ENCODE results near the gene ATP1A3.
"Not testable (repeated sequence)": the region's sequence is repeated elsewhere in the genome, so short reads cannot be mapped to it uniquely, and the experiment has no call there.

The ATP1A3 gene

DNA sequence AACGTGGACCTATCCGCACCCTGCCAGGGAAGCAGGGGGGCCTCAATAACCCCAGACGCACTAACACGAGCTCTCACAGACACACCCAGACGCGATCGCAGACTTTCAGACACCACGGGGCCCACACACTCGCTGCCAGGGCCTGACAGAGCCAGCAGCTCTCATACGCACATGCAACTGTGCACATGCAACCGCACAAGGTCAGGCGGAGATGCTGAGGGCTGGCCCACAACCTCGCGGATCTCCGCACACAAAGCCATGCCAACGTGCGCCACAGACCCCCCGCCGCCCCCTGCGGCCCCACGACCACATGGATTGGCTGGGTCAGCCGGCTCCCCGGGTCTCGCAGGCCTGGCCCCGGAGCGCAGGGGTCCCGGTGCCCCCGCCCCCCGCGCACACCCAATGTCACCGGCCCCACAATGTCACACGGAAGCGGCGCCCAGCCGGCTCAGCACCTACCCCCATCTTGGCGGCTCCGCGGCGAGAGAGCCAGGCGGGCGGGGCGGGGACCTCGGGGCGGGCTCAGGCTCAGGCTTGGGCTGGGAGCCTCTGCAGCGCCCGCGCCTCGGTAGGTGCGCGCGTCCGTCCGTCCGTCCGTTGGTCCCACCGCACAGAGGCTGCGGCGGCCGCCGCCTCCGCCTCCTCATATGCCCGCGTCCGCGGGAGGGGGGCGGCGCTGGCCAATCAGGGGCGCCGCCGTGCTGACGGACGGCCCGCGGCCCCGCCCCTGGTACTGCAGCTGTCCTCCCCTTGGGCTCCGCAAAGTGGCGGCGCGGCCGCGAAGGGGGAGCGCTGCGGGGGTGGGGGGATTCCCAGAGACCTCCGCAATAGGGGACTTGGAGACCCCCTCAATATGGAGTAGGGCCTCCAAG lies at the start of gene ATP1A3:
Gene ATP1A3 (minus strand): TSS at position 619 of the 872 bp plus-strand sequence. CDS start 154 bp downstream, at position 465.
- in situ Hi-C loops (cut with MboI; ENCODE audit: low sequenced_read_pairs), result no loop called here

DNA sequence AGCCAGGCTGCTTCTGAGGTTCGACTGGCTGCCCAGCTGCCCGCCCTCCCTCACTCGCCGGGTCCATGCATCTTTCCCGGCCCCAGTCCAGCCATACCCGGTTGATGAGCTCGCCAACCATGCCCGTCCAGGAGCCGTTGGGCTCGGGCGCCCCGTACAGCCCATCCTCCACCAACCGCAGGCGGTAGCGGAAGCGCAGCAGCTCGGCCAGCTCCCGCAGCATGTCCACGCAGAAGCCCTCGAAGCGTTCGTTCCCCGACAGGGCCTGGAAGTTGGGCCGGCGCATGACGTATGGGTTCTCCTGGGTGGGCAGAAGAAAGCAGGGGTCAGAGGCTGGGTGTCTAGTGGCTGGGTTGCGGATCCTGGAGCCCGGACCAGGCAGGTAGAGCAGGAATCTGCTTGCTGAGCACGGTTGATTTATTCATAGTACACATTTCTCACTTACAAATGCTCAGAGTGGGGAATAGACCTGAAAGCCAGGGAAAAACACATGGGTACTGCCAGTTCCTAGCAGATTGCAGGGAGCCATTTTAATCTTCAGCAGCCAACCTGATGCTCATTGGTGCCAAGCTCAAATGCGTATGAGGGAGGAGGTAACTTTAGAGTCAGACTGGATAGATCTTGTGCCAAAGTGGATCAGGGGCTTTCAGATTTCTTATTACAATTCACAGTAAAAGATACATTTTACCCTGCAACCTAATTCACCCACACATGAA lies 48.6 kb upstream of the ATP1A3 start:
- in situ Hi-C loops (cut with MboI; ENCODE audit: low sequenced_read_pairs), result no loop called here

DNA sequence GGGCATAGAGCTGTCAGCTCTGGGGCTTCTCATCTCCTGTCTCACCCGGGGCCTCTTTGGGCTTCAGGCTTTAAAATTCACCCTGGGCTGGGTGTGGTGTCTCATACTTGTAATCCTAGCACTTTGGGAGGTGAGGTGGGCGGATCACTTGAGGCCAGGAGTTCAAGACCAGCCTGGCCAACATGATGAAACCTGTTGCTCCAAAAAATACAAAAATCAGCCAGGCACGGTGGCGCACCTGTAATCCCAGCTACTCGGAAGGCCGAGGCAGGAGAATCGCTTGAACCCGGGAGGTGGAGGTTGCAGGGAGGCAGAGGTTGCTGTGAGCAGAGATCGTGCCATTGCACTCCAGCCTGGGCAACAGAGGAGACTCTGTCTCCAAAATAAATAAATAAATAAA lies 46.5 kb upstream of the ATP1A3 start:
- in situ Hi-C loops (cut with MboI; ENCODE audit: low sequenced_read_pairs), result not testable (repeated sequence)

DNA sequence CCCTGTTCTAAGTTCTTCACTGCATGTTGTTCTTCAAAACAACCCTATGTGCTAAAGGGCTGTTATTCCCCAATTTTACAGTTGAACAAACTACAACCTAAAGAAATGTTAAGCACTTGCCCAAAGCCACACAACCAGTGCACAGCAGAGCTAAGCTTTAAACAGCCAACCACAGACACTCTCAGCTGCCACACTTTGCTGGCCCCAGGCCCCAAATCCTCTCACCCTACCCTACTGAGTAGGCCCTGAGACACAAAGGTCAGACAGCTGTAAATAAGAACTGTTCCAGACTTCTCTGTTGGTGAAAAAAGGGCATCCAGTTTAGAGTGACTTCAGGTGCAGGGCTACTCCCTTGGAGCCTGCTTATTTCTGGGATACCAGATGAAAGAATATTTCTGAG lies 46.0 kb upstream of the ATP1A3 start:
- in situ Hi-C loops (cut with MboI; ENCODE audit: low sequenced_read_pairs), result no loop called here

DNA sequence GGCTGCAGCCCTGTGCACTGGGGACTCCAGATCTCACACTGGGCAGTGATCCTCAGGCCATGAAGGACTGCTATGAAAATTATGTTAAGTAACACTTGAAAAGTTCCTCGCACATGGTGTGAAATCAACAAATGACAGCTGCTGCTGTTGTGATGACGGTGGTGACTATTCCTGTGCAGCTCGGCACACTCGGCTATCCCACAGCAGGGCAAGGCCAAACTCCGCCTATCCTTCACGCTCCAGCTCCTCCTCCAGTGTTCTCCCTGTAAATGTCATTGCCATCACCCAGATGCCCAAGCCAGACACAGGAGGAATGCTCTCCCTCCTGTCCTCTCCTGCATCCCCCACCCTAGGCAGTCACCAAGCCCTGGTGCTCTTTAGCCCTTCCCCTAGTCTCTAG lies 44.6 kb upstream of the ATP1A3 start:
- in situ Hi-C loops (cut with MboI; ENCODE audit: low sequenced_read_pairs), result no loop called here

DNA sequence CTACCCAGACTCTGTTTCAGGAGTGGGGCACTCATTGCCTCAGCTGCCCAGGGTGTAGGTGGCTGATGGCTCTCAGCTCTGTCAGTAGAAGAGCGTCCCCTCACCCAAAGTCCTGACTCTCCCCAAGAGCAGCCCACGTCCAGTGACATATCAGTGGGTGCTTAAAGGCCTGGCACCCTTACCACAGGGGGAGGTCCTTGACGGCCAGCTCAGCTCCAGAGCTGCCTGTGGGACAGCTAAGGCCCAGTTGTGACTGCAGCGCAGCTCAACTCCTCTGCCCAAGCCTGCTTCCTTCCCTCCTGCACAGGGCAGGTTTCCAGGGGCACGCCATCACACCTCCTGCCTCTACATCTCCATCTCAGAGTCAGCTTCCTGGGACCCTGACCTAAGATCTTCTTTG lies 43.6 kb upstream of the ATP1A3 start:
- in situ Hi-C loops (cut with MboI; ENCODE audit: low sequenced_read_pairs), result no loop called here

DNA sequence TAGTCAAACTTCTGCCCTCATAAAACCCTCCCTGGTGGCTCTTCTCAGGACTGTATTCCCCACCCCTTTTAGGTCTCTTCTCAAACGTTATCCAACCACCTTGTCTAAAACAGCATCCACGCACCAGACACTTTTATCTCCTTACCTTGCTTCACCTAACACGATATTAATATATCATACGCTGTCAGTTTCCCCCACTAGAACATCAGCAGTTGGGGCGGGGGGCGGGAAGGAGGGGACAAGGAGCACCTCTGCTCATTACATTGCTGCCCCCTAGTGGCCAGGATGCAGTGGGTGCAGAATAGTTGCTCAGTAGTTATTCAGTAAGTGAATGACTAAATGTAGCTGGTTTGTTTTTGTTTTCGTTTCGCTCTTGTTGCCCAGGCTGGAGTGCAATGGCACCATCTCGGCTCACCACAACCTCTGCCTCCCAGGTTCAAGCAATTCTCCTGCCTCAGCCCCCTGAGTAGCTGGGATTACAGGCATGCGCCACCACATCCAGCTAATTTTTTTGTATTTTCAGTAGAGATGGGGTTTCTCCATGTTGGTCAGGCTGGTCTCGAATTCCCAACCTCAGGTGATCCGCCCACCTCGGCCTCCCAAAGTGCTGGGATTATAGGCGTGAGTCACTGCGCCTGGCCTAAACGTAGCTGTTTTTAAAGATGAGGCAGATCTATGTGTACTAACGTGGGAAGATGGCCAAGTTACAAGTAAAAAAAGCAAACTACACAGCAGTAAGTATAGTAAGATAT lies 40.8 kb upstream of the ATP1A3 start:
- in situ Hi-C loops (cut with MboI; ENCODE audit: low sequenced_read_pairs), result not testable (repeated sequence)

DNA sequence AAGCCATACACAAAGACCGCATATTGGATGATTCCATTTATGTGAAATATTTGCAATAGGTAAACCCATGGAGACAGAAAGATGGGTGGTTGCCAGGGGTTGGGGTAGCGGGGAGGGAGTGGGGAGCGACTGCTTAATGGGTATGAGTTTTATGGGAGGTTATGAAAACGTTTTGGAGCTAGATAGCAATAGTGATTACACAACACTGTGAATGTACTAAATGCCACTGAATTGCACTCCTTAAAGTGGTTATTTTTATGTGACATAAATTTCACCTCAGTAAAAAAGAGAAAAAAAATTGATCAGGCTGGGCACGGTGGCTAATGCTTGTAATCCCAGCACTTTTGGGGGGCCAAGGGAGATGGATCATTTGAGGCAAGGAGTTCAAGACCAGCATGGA lies 39.4 kb upstream of the ATP1A3 start:
- in situ Hi-C loops (cut with MboI; ENCODE audit: low sequenced_read_pairs), result no loop called here

DNA sequence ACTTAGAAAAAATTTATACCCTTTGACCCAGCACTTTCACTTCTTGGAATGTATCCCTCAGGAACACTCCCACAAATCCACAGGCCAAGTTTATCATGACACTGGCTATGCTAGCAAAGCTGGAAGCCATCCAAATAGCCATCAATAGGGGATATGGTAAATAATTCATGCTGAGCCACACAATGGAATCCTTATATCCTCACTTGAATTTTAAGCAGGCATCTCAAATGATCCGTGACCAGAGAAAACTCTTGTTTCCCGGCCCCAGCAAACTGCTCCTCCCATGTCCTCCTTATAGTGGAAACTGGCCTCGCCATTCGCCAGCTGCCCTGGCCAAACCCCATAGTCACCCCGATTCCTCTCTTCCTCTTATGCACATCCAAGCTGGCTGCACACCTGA lies 38.4 kb upstream of the ATP1A3 start:
- in situ Hi-C loops (cut with MboI; ENCODE audit: low sequenced_read_pairs), result no loop called here

DNA sequence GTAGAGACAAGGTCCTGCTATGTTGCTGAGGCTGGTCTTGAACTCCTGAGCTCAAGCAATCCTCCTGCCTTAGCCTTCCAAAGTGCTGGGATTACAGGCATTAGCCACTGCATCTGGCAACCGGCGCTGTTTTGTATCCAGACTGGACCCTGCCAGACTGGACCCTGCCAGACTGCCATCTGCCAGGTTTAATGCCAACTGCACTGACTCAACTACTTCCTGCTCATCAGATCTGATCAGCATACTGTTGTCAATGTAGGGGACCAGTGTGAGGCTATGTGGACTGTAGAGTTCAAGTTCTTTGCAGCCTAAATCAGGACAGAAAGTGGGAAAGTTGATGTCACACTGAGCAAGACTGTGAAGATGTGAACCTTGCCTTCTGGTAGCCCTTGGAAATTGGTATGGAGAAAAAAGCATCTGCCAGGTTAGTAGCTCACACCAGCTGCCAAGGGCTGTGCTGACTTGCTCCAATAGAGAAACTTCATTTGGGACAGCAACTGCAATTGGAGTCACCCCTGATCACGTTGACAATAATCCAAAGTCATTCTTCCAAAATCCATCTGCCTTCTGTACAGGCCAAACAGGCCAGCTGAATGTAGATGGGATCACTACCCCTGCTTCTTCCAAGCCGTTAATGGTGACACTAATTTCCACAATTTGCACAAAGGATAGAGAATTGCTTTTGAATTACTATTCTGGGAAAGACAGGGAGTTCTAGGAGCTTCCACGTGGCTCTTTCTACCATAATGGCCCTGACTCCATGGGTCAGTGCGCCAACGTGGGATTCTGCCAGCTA lies 36.8 kb upstream of the ATP1A3 start:
- in situ Hi-C loops (cut with MboI; ENCODE audit: low sequenced_read_pairs), result no loop called here

DNA sequence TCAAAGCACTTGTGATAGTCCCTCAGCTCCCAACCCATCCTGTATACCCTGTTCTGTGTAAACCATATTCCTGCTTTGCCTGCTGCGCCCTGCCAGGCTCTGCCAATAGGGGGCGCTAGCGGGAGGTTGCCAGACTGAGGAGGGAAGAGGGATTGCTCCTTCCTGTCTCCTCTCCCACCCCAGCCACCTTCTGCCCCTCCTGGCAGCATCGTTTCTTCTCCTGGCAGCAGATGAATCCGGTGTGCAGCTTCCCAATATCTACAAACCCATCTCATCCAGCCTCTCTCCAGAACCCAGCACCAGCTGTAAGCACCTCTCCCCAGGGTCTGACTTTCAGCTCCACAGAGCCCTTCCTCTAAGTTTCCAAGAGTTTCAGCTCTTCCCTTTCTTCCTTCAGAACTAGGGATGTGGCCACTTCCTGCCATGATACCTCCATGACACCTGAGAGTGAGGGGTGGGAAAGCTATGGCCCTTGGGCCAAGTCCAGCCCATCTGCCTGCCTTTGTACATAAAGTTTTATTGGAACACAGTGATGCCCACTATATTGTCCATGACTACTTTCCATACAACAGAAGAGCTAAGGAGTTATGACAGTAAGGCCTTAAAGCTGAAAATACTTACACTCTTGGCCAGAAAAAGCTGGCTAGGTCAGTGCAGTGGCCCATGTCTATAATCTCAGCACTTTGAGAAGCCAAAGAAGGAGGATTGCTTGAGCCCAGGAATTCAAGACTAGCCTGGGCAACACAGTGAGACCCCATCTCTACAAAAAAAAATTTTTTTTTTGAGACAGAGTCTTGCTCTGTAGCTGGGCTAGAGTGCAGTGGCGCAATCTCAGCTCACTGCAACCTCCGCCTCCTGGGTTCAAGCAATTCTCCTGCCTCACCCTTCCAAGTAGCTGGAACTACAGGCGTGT lies 34.5 kb upstream of the ATP1A3 start:
- in situ Hi-C loops (cut with MboI; ENCODE audit: low sequenced_read_pairs), result no loop called here

DNA sequence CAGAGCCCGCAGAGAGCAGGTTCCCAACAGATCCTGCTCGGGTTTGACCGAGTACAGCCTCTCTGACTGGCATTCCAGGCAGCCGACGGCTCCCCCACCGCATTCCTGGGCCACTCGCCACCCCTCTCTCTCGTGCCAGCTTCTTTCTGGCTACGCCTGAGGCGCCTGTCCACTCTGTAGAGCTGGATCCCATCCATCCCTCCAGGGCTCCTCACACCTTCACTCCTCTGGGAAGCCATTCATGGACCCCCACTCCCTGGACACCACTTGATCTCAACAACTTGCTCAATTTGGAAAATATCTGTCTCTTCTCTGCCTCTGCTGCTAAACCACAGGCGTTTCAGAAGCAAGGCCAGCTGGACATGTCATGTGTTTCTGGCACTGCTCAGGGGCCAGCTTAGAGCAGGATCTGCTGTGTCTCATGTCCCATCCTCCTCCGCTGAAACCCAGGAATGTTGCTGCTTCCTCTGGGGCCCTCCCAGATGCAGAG lies 30.6 kb upstream of the ATP1A3 start:
- in situ Hi-C loops (cut with MboI; ENCODE audit: low sequenced_read_pairs), result no loop called here

DNA sequence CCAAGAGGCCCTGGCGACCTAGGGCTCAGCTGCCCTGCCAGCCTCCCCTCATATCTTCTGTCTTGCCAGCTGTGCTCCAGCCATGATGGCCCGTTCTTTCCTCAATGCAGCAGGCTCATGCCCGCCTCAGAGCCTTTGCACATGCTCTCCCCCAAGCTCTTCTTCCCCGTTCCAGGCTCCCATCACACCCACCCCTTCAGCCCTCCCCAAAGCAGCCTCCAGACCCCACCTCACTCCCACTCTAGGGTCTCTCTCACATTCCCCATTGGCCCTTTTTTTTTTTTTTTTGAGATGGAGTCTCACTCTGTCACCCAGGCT lies 29.9 kb upstream of the ATP1A3 start:
- in situ Hi-C loops (cut with MboI; ENCODE audit: low sequenced_read_pairs), result no loop called here

DNA sequence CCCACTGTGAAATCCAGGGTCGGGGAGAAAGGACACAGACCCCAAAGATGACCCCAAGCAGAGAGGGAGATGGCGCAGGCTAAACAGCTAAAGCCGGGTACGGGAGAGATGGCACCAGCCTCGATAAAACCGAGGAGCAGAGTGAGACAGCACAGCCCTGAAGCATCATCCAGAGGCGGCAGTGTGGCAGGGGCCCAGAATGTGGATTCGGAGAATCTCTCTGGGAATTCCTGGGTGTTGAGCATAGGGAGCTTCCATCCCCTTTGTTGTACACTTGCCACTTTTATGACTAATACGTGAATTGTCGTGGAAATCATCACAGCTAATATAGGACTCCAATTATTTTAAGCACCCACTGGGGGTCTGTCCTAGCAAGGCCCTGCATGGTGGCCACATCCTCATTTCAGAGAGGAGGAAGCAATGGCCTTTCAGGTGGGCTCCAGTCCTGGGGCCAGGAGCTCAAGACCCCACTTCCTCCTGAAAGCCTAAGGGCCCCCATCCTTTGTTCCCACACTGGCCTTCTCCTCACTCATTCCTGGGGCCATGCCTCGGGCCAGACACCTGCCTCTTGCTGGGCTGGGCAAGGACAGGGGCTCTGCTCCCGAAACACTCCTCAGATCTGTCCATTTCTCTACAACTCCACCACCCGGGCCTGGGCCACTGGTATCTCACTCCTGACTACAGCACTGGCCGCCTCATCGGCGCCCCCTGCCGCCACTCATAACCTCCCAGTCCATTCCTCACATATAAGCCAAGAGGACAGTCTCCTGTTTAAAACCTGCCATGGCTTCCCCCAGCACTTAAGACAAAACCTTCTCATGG lies 29.3 kb upstream of the ATP1A3 start:
- in situ Hi-C loops (cut with MboI; ENCODE audit: low sequenced_read_pairs), result no loop called here

DNA sequence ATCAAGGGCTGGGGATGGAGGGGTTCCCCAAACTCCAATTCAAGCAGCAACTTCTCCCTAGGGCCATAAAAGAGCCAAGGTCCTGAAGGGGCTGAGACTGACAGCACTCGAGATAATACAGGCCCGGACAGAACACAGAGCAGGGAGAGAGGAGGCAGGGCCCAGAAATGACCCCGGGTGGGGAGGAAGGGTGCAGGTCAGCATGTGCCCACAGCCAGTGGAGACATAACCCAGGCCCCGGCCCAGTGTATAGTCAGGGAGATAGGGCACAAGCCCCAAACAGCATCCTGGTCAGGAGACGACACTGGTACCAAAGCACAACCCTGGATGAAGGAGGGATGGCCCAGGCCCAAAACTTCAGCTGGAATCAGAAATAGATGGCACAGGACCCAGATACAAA lies 28.6 kb upstream of the ATP1A3 start:
- in situ Hi-C loops (cut with MboI; ENCODE audit: low sequenced_read_pairs), result no loop called here

DNA sequence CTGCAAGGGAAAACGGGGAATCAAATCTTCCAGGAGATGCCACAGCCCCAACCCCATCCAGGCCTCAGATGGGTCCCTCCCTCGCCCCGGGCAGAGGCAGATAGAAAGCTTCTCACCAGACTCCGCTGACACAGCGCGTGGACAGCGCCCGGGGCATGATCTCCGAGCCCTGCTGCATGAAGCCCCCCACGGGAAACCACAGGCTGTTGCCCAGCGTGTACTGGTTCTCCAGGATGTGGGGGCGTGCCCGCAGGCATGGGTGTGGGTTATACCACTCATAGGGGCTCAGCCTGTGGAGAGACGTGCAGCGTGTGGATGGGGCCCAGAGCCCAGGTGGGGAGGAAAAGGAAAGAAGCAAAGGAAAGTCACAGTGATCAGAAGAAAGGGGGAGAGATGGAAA lies 27.2 kb upstream of the ATP1A3 start:
- in situ Hi-C loops (cut with MboI; ENCODE audit: low sequenced_read_pairs), result no loop called here

DNA sequence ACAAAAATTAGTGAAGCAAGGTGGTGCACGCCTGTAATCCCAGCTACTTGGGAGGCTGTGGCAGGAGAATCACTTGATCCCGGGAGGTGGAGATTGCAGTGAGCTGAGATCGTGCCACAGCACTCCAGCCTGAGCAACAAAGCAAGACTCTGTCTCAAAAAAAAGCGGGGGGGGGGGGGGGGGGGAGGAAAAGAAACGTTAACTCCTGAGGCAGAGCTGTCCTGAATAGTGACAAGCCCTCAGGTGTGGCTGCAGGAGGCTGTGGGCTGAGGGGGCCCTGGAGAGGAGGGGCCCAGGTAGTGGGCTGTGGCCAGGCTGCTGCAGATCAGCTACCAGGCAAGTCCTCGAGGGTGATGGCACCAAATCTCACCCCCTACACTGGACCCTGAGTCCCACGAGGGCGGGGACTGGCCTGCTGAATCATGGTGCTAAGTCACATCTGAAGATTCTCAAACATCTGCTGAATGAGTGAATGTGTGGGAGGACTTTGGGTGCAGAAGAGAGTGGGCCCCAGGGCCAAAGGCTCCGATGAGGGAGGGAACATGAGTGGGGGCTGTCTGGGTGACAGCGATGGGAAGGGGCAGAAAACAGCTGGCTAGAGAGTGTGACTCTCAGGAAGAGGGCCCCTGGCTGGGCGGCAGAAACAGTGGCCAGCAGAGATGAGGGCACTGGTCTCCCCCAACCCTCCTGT lies 24.6 kb upstream of the ATP1A3 start:
- in situ Hi-C loops (cut with MboI; ENCODE audit: low sequenced_read_pairs), result no loop called here

DNA sequence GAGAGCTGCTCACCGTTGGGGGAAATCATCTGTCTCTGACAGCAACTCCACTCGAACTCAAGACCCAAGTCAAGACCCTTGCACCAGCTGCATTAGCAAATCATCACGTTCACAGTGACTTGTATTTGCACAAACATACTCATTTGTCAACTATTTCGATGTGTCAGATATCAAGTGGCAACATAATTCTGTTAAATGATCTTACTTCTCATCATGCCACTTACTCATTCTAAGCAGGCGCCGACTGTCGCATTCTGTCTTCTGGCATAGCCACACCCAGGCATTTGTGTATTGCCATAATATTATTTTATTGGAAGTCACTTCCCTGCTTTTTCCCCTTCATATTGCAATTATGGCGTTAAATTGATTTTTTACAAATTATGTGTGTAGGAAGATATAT lies 23.0 kb upstream of the ATP1A3 start:
- in situ Hi-C loops (cut with MboI; ENCODE audit: low sequenced_read_pairs), result no loop called here

All from hTERT RPE-1 (cell line).